Measurements from ENCODE around the gene WIF1.

Gene WIF1

GRCh38 chr12:65123435-65124063 lies 2.4 kb upstream of the WIF1 start:
- DNase-seq = peak in 2 of 51 donors; percentile 10 to 11

GRCh38 chr12:65122703-65123102 lies 1.6 kb upstream of the WIF1 start:
- no peak for DNase-seq

DNA sequence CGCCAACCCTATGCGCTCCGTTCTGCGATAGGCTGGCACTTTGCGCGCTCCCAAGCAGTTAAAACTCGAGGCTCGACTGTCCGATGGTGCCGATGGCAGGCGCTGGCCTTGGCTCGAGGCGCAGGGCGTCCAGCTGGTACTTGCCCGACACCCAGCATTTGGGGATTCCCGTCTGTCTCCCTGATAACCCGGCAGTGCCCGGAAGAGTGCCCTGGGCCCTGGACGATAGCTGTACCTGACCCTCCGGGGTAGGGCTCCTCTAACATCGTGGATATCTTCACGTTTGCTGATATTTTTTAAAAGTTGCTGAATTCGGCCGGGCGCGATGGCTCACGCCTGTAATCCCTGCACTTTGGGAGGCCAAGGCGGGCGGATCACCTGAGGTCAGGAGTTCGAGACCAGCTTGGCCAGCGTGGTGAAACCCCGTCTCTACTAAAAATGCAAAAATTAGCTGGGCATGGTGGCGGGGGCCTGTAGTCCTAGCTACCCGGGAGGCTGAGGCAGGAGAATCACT lies 908 bp upstream of the WIF1 start:
- DNase-seq = no peak

DNA sequence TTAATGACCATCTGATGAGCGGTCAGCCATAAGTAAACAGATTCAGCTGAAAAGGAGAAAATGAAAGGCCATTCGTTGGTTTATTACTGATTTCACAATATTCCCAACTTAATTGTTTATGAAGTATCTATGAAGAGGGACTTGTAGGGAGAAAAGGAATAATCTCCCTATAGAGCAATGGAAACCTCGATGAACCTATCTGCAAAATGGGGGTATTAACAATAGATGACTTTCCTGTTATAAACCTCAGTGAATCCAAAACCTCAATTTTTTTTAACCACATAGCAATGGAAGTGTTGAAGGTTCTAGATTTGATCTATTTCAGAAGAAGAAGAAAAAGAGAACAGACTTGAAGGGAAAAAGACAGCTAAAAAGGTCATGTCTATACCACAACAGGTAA lies 2.0 kb downstream of the WIF1 start:
- DNase-seq = no peak

DNA sequence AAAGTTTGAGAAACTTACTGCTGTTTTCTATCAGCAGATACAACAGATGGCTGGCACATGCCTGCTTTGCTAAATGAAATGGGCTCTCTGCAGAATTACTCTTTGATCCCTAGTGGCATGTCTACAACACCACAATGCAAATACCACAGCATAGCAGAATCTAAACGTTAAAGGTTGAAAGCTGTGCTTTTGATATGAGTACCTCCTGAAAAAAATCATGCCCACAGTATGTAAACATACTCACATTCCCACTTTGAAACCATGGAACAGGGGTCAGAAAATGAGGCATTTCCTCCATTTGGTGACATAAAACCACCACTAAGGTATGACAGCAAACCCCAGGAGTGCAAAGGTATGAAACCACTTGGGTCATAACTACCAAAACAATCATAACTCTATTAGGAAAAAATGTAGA lies 7.5 kb downstream of the WIF1 start:
- DNase-seq = no peak

- DNase-seq = no peak
These were observed 14.2 kb downstream of the WIF1 start for GRCh38 chr12:65106948-65107347.

DNA sequence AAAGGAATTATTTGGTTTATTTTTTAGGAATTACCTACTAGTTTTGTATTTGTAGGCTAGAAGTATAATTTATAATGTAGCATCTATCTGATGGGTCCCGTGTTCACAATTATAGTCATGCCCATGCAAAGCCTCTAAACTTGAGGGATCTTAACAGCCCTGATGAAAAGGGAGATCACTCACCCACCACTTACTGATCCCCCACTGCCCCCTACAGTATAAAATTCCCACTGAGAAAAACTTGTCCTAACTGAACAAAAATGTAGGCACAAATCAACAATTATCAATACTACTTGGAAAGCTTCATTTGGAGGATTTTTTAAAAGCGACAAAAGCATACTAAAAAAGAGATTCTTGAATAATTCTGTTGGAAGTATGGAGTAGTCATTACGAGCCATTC lies 21.0 kb downstream of the WIF1 start:
- DNase-seq = no peak

- DNase-seq = no peak
These were observed 21.9 kb downstream of the WIF1 start for GRCh38 chr12:65099182-65099581.

- no peak for DNase-seq
These were observed 22.7 kb downstream of the WIF1 start for GRCh38 chr12:65098364-65098763.

DNA sequence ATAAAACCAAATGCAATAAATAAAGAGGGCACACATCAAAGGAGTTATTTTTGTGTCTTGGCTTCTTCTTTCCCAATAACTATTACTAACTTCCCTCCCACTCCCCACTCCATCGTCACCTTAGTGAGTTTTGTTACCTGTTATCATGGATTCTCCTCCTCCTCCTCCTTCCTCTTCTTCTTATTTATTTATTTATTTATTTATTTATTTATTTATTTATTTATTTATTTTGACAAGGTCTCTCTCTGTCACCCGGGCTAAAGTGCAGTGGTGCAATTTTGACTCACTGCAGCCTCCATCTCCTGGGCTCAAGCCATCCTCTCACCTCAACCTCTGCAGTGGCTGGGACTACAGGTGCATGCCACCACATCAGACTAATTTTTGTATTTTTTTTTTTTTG lies 26.4 kb downstream of the WIF1 start:
- DNase-seq = no peak

DNA sequence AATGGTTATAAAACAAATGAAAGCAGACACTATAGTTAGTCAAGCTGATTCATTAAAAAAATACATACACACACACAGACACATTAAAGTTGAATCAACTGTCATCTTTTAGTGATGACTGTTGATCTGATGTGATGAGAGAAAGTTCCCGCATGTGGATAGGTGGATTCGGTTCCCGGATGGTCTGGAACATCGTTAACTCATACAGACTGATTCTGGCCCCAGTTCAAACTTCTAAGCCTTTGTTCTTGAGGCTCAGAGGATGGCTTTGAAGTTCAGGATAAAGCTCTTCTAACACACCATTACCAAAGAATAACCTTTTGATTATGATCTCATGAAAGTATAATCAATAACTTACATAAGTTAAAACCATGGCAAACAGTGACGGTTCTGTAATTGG lies 27.5 kb downstream of the WIF1 start:
- no peak for DNase-seq

DNA sequence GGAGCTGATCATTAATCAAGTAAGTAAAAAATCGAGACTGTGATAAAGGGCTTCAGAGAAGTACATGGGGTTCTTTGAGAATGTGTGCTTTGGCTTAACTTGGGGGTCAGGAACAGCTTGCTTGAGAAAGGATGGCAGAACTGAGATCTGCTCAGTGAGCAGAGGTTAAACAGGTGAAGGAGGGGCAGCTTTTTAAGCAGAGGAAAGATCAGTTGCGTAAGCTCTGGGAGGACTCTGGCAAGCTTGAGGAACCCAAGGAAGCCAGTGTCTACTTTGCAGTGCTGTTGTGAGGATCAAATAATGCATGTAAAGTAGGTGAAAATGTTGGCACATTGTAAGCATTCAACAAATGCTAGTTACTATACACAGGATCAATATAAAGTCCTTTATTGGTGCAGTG lies 30.6 kb downstream of the WIF1 start:
- DNase-seq = no peak

DNA sequence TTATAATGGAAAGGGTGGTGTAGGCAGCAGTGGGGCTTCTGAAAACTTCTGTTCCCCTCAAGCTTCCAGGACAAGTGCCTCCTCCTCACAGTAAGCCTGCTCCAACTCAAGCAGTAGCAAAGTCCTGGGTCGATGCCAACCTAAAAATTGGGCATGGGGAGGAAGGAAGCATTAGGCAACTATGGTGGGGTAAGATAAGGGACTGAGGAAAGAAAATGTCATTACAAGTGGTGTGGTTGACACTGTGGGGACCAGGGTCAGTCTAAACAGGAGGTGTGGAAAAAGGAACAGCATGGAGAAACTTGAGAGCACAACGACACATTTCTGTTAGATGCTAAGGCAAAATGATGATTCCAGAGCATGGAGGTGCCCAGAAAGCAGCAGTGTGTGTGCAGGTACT lies 34.9 kb downstream of the WIF1 start:
- DNase-seq = no peak

DNA sequence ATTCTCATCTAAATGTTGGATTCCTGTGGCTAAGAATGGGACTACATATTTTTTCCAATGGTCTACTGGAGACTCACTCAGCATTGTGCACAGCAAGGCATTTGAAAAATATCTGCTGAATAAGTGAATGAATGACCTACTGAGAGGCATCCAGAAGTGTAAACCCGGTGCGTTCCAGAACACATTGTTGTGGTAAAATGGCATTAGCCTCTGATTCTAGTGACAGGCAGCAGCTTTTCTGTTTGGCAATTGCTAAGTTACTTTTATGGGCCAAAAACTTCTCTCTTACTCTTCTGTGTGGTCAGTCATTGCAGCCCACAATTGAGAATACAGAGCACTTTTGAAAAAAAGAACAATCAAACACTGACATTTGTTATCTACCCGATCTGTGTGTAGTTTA lies 36.5 kb downstream of the WIF1 start:
- no peak for DNase-seq

- DNase-seq = no peak
These were observed 37.5 kb downstream of the WIF1 start for GRCh38 chr12:65083581-65083980.

- DNase-seq = no peak
These were observed 38.7 kb downstream of the WIF1 start for GRCh38 chr12:65082406-65082805.

DNA sequence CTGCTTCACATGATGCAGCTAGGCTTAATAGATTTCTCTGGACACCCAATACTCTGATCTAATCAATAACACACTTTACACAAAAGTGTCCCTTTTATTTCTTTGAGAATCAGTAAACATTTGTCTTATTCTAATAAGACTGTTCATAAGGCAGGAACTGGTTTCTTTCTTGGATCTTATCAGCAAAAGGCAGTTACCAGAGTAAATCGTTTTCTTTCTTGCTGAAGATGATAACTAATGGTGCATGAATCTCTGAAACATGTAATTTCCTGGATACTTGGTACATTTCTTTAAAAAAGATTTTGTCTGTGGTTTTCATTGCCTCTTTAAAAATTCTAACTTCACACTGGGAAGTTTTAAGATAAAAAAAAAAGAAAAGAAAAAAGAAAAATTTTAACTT lies 39.6 kb downstream of the WIF1 start:
- DNase-seq = no peak

DNA sequence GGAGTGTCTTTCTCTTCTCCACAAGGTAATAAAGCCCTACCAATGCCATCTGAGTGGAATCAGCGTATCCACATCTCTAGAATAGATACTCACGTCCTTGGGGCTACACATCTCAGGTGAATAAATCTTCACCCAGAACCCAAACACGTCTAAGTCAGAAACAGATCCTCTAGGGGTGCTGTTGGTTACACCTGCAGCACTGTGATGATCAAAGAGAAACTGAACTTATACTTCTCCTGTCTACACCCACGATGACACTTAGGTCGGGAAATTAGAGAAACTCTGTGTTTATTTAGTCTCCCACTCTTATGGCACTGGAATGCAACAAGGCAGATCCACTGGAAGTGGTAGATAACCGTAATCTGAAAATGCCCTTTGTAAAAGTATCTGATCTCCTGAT lies 46.2 kb downstream of the WIF1 start:
- no peak for DNase-seq

- DNase-seq = no peak
These were observed 51.8 kb downstream of the WIF1 start for GRCh38 chr12:65069336-65069735.

GRCh38 chr12:65067383-65067782 lies 53.7 kb downstream of the WIF1 start:
- no peak for DNase-seq

DNA sequence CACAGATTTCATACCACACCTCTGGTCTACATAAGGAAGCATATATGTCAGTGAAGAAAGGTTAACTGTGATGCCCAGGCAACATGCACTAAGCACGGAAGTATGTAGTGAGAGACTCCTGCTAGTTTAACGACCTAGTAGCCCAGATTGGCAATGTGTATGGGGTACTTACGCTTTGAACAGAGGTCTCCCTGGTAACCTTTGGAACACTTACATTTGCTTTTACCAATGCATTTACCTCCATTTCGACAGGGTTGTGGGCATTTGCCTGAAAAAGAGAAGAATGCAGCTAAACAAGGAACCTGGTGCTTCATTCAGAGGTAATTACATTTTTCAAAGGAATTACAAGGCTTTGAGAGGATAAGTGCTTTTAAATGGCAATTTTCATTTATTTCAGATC lies 65.2 kb downstream of the WIF1 start:
- no peak for DNase-seq

DNA sequence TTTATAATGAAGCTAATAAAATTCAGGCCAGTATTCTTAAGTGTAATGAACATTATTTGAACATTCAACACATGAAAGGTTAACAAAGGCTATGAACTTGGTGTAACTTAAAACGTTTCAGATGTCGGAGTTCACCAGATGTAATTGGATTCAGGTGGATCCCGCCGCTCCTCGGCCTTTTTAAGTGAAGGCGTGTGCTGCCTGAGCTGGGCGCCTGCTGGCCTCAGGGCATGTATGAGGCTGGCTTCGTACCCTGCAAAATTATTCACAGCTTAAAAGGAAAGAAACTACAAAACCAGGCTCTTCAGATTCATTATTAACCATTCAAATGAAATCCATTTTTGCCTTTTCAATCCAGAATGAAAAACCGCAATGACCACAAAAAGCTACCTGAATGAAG lies 69.9 kb downstream of the WIF1 start:
- DNase-seq = no peak

DNA sequence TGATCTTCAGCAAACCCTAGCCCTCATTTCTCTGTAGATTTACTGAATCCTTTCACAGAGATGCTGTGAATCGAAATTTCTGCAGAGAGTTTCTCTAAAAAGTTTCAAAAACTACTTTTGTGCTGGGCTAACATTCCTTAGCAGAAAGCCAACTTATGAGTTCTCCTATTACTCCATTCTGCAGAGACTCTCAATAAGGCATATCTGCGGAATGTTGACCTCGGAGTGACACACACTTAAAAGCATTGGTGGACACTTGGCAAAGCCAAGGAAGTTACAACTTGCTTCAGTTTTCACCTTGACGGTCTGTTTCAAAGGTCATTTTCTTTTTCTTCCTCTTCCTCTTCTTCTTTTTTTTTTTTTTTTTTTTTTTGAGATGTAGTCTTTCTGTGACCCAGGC lies 75.8 kb downstream of the WIF1 start:
- DNase-seq = no peak

GRCh38 chr12:65039301-65039700 lies 81.8 kb downstream of the WIF1 start:
- DNase-seq = no peak
